Esophagus squamous epithelium (tissue), 4 donors: Measurements from ENCODE around the gene GFPT1.

Source experiments
- POLR2A ChIP-seq, 4 donors: fragments of 450-650 bp; IDR thresholded peaks; one replicate each; pipeline ENCODE4 v1.6.1; 2017; ENCODE audit warnings: antibody characterized with exemption in 4 of 4, mild to moderate bottlenecking in 4 of 4, moderate library complexity in 3 of 4
- TF ChIP-seq, protein P1 (sequence below), 6 experiments: fragments of 450-650 bp in 4 of 6; fragments of 200-600 bp in 2 of 6; sonication (generic) in 2 of 6; IDR thresholded peaks; one replicate each; pipeline ENCODE4 v1.5.1; 2016 to 2019; ENCODE audit warnings: antibody characterized with exemption in 6 of 6, mild to moderate bottlenecking in 4 of 6, moderate library complexity in 4 of 6

GRCh38 chr2:69279931-69280681, 106.9 kb downstream of the GFPT1 start:
- TF ChIP-seq POLR2A (IDR thresholded peaks at IDR 0.05): no peak
- TF ChIP-seq, protein P1, sequence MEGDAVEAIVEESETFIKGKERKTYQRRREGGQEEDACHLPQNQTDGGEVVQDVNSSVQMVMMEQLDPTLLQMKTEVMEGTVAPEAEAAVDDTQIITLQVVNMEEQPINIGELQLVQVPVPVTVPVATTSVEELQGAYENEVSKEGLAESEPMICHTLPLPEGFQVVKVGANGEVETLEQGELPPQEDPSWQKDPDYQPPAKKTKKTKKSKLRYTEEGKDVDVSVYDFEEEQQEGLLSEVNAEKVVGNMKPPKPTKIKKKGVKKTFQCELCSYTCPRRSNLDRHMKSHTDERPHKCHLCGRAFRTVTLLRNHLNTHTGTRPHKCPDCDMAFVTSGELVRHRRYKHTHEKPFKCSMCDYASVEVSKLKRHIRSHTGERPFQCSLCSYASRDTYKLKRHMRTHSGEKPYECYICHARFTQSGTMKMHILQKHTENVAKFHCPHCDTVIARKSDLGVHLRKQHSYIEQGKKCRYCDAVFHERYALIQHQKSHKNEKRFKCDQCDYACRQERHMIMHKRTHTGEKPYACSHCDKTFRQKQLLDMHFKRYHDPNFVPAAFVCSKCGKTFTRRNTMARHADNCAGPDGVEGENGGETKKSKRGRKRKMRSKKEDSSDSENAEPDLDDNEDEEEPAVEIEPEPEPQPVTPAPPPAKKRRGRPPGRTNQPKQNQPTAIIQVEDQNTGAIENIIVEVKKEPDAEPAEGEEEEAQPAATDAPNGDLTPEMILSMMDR (IDR thresholded peaks at IDR 0.05): no peak
